Caki2 (cell line): Measurements from ENCODE around the gene LRRC8C. TPM values are rescaled to one million over a fixed set of nuclear protein-coding genes. Genes with fewer than 3 reads are reported as not detected.
"Not testable (repeated sequence)": the region's sequence is repeated elsewhere in the genome, so short reads cannot be mapped to it uniquely, and the experiment has no call there.

ENCODE experiments used
- DNase-seq: peaks from one replicate; pipeline ENCODE4 v3.0.0-alpha.2; 2015; ENCODE audit warnings: low read depth
- in situ Hi-C: cut with HindIII; loops from 2 replicates; pipeline ENCODE4 v1.10.0; 2016; ENCODE audit warnings: low sequenced_read_pairs, low pct_unique_long_range_greater_than_20kb, mixed read lengths
- total RNA-seq: library from RNA; depleted of rRNA; stranded (reverse); fragments of >200 nt; shearing (Covaris generic); gene quantifications from 2 replicates; pipeline ENCODE4 v1.2.3, GENCODE V29; 2014; ENCODE audit warnings: low replicate concordance

Gene LRRC8C
- total RNA-seq, 1 experiment from 2014 or later = 2.3 TPM

DNA sequence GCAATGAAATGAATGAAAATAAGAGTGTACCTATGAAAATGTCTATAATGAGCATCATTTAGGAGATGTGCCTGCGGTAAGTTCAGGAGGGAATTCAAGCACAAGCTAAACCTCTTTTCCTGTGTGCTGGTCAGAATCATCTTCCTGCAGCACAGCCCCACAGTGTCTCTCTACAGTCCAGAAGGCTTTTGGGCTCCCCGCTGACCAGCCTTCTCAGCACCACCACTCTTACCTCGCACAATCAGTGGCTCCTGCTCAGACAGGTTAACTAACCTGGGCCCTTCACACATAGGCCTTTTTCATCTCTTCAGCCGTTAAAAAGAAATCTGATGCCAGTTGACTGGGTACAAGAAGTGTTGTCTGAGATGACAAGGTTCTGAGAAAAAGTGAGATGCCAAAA lies 57.7 kb downstream of the LRRC8C start:
- DNase-seq = no peak
- in situ Hi-C loops = no loop called here

DNA sequence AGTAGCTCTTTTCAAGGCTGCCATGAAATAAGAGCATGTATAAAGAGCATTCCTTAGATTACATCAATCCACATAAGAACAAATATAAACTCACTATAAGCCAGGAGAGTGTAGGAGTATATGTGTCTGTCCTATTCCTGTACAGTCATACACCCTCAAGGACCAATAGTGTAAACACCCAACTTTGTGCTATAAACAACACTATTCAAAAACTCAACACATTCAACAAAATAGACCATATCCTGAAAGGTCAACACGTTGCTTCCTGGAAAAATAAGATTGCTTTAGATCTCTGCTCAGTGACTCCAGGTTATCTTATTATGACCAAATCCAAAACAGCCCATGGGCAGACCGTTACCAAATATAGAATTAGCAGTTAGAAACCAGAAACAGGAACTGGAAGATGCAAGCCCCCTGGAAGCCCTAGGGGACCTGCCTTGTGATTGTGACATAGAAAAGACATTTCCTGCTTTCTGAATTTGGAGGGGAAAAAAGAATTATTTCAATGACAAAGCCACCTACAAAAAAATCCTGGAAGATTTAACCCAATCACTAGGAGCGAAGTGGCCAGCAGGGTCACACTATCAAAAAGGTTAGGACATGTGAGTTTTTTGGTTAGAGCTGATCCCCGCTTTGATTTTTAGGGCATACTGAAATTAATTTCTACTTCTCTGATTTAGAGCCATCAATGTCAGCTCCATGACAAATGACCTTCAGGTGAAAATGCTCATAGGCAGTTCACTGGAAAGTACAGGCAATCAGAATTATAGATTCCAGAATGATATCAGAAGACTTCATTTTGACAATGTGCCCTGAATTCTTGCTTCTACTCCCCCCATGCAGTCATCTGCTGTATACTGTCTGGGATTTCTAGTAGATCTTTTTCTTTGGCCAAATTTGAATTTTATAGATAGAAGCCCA lies 59.9 kb downstream of the LRRC8C start:
- in situ Hi-C loops = no loop called here
- no peak for DNase-seq

DNA sequence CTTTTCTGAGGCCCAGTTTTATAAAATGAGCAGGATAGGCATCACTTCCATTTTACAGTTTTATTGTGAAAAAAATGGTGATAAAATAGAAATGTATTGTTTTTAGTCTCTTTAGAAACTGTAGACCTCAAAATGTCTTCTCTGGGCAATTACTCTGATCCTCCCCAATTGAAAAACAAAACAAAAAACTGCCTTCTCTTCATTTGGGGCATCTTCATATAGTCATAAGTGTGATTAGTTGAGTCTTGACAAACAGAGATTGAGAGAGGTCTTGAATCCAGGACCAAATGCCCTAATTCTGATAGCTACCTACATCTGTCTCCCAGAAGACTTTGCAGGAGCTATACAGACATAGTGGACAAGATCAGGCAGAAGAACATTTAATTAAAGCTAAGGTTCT lies 62.9 kb downstream of the LRRC8C start:
- no peak for DNase-seq
- in situ Hi-C loops = no loop called here

DNA sequence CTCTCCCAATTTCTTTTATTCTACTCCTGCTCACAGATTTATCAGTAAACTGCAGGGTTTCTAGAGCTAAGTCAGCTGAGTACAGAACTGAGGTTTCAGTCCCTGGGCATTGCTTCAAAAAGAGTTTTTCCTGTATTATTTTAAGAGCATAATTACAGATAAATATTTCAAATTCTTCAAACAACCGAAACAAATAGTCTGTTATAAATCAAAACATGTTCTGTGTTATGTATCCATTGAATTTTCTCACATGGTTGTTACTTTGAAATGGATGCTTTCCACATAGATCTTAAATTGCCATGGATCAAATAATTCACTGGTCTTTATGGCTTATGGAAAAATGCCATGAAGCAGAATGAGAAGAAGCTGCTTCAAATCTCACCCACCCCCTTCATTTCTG lies 64.5 kb downstream of the LRRC8C start:
- in situ Hi-C loops = no loop called here
- DNase-seq = no peak

DNA sequence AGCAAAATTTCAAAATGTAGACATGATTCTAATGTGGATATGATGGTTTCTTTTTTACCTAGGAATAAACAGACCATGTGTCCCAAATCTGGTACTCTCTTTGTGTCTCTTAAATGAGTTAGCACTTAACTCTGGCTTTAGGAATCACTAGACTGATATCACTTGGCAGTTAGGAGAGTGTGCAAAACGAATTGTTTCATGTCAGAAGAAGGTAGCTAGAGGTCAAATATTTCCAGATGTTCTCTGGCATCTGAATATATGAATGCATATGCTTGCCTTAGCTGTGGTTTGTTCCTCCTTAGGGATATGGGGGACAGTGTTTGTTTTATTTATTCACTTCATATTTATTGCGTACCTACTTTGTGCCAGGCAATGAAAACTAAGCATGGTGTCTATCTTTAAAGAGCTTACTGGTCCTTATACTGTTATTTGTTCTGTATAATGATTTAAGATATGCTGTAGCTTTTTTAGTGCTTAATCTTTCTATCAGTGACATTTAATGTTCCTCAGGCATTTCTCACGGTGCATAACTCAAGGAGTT lies 65.2 kb downstream of the LRRC8C start:
- DNase-seq = no peak
- in situ Hi-C loops = no loop called here

DNA sequence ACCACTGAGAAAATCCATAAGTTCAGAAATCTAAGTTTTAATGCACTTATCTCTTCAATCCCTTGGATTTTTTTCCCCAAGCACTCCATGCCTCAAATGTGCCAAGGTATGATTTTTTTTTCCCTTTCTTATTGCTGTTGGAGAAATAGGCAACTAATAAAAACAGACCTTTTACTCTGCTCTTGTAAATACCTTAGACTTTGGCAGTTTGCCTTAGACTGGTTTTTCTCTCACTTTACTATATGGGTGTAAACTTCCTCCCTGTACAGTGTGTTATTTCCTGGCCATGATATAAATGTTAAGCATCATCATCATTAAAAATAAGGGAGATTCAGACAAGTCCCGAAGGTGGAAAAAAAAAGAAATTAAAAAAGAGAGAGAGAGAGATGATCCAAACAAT lies 65.7 kb downstream of the LRRC8C start:
- DNase-seq = no peak
- in situ Hi-C loops = no loop called here

DNA sequence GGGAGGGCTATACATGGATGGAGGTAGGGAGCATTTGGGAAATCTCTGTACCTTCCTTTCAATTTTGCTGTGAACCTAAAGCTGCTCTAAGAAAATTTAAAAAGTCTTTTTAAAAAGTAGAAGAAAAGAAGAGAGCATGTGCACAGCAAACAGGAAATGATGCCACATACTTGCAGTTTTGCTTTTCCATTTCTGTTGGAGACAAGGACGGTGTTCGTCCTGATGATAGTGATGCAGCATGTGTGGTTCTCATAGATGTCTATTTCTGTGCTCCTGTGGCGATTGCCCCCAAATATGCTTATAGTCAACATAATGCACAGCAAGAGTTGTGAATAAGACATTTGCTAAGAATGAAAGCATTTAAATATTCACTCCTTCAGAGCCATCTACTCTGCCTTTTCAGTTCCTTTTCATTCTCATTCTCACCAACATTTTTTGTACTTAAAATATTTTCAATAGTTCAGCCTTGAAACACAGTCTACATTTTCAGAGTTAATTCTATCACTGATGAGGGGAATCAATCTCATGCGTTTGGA lies 66.6 kb downstream of the LRRC8C start:
- in situ Hi-C loops = no loop called here
- no peak for DNase-seq

DNA sequence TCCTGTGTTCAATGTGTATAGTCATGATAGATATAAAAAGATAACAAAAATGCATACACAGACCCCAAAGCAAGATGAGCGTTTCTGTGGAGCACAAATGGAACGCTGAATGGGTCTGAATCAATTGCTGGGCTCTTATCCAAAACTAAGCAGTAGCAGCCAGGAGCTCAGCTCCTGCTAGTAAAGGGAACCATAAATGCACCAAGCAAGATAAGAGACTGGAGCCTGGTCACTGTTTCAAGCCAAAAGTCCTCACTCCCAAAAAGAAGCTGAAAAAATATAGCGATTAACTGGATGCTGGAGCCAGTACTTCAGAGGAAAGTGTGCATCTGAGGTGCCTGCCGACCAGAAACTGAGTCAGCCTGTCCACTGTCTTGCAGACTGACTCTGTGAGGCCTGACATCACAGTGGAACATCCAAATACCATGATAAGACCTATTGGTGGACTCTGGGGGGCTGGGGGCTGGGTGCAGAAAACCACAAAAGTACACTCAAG lies 68.9 kb downstream of the LRRC8C start:
- in situ Hi-C loops = no loop called here
- no peak for DNase-seq

DNA sequence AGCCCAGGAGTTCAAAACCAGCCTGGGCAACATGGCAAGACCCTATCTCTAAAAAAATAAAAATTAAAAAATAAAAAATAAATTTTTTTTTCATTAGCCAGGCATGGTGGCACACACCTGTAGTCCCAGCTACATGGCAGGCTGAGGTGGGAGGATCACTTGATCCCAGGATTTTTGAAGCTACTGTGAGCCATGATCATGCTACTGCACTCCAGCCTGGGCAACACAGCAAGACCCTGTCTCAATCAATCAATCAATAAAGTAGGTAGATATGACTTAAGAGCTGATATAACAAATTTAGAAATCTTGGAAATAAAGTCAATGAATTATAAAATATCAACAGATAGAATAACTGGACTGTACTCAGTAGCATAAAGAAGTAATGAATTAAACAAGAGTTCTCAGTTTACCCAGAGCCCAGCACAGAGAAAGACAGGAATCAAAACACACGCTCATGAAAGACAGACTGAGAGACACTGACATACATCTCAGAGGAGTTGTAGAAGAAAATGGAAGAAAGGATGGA lies 69.7 kb downstream of the LRRC8C start:
- DNase-seq = no peak
- in situ Hi-C loops = no loop called here

DNA sequence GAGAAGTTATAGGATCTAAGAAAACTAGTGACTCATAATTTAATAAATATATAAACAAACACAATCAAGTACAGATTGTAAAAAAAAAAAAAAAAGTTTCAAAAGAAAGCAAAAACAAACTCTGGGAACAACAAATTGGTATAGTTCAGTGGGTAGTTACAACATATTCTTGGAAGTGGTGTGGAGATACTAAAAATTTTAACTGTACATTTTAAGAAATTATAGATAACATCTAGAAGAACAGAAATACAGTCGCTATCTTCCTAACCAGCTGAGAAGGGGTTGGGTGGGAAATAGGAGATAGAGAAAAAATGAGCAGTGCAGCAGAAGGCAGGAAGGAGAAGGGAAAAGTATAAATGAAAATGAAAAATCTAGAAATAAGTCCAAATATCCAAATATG lies 70.5 kb downstream of the LRRC8C start:
- no peak for DNase-seq
- in situ Hi-C loops = no loop called here

DNA sequence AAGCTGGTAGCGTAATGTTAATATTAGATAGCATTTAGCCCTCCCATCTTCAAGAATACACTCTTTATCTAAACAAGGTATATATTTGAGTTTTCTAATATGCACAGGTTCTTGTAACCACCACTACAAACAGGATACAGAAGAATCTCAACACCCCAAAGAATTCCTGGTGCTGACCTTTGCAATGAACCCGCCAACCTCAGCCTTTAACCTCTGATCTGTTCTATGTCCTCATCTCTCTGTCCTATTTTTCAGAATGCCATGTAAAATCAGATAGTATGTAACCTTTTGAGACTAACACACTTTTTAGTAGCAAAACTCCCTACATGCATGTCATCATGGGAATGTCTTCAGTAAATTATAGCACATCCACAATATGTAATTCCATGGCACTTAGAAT lies 71.1 kb downstream of the LRRC8C start:
- in situ Hi-C loops = no loop called here
- DNase-seq = no peak

DNA sequence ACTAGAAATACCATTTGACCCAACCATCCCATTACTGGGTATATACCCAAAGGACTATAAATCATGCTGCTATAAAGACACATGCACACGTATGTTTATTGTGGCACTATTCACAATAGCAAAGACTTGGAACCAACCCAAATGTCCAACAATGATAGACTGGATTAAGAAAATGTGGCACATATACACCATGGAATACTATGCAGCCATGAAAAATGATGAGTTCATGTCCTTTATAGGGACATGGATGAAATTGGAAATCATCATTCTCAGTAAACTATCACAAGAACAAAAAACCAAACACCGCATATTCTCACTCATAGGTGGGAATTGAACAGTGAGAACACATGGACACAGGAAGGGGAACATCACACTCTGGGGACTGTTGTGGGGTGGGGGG lies 72.0 kb downstream of the LRRC8C start:
- in situ Hi-C loops, DNase-seq: not testable (repeated sequence)

DNA sequence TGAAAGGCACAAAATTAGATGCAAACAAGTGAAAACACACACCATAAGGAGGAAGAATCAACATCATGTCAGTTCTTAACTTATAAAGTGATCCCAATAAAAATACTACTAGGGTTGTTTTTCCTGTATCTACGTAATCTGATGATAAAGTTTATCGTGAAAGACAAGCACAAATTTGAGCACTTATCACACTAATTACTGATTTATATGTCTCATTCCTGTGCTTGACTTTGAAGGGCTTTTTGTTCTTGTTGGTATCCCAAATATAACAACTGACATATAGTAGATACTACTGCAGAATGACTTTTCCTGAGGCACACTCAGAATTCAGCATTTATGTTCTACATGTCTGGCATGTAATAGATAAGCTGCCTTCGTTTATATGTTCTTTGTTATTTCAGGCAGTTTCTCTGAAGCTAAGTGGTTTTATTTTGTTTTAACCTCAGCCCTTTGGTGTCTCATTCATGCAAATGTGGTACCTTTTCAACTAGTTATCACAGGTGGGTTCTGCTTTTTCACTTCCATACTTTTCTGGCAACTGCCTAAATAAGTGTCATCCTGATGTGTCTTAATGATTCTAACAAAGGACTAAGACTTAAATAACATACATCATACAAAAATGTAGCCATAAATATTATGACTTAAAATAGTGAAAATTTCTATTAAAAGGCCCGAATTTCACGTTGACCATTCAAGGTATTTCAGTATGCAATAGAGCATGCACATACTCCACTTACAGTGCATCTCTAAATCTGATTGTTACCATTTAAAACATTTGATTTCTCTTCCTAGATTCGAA lies 73.2 kb downstream of the LRRC8C start:
- DNase-seq = no peak
- in situ Hi-C loops = no loop called here

DNA sequence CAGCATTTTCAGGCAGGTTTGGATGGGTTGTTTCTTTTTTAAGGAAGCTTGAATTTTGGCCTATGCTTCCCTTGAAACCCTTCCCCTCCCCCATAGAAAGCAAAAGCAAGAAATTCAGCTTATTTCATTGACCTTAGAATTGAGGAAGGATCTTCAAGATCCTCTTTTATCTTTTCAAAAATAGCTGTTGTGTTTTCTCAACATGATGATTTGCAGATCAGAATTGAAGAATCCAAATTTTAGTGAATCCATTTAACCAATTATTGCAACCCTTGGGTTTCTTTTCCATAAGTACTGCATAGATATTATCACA lies 73.7 kb downstream of the LRRC8C start:
- DNase-seq = no peak
- in situ Hi-C loops = no loop called here

DNA sequence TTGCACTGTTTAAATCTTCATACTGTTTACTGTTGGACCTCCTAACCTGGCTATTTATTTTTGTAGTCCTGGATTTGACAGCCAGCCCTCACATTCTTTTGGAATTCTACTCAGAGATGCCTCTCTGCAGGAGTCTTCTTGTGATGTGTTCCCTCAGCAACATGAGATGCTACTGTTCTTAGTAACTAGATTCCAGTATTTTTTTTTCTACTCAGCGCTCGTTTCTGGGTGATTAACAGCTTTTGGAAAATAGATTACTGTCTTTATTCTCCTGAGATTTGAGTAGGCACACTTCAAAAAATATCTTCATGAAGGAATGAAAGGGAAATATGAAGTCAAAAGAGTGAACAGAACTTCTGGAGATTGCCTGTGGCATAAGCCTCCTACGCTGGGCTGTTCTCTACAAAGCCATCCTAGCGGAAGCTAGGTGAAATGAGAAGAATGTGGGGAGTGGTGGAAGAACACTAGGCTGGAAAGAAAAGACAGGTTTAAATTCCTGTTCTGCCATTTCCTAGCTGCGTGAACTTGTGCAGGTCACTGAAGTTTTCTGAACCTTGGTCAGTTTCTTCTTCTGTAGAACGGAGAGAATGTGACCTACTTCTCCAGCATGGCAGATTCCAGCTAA lies 75.9 kb downstream of the LRRC8C start:
- in situ Hi-C loops = no loop called here

DNA sequence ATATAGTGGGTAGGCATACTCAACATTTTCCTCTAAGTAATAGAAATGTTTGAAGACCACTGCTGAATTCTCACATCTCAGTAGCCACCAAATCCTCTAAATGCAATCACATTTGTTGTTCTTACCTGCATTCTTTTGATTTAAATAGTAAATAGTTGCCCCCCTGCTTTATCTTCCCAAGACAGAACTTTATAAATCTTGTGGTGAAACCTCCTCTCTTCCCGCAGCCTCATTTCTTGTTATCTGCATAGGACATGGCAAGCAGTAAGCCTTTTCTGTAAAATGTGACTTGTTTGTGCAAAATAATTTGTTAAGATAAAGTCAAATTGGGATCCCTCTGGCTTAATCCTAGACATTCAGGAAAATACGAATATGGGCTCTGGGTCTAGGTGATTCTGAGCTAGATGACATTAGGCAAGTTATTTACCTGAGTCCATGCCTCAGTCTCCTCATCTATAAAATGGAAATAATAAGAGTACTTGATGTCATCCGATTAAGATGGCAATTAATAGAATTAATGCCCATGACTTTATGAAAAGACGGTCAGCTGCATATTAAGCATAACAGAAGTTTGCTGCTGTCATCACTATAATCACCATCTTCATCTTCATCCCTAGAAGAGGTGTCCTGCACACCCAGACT lies 77.7 kb downstream of the LRRC8C start:
- no peak for DNase-seq
- in situ Hi-C loops = no loop called here

More for the DNA sequence above, 75.9 kb downstream of the LRRC8C start:
- DNase-seq = no peak

DNA sequence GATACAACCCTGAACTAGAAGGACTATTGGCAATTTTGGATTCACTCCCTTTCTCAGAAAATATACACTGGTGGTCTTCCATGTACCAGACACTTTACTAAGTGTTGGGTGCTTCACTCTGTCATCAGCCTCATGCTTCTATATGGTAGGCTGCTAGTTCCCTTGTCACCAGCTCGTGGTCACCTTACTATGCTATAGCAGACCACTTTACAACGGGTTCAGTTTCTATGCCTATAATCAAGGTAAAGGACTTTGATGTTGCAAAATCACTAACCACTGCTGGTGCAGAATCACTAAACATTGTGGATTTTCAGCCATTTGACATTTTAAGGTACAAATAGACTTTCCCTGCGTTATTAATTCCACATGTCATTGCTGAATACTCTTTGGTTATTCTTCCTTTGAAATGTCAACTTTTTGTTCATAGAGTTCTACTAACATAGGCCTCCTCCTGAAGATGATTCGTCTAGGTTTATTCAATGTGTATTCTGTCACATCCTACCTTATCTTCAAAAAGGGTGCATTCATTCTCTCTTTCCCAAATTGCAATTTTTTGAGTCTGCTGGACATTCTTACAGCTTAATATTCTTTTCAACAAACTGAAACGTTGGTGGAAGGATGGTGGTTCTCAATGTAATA lies 78.3 kb downstream of the LRRC8C start:
- in situ Hi-C loops = no loop called here
- no peak for DNase-seq
